HG02970 (cell line): Measurements from ENCODE around the gene PDCD1LG2.
"Not testable (repeated sequence)": the region's sequence is repeated elsewhere in the genome, so short reads cannot be mapped to it uniquely, and the experiment has no call there.

ENCODE experiments used
- ATAC-seq: cut with Tn5 transposase; IDR thresholded peaks from one replicate; pipeline ENCODE4 v1.9.1; 2021; ENCODE audit warnings: mild to moderate bottlenecking, moderate library complexity, moderate number of reproducible peaks; ENCODE audit not compliant: unreplicated experiment, low FRiP score

The PDCD1LG2 gene

DNA sequence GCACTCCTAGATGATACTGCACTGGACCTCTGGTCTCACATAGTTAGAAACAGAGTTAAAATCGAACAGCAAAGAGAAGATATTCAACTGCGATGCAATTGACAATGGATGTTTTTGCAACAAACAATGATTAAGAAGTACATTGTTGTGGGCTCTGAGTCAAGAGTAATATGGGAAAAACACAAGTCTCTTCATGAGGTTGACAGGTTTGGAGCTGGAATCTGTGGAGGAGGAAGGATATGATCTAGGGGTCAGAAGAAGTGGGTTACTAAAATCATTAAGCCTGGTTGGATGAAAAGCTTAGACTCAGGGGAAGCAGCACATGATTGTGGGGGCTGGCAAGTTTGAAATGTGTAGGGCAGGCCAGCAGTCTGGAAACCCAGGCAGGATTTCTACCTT lies 53.1 kb downstream of the PDCD1LG2 start:
- no peak for ATAC-seq

- no peak for ATAC-seq
These were observed 53.6 kb downstream of the PDCD1LG2 start for GRCh38 chr9:5563886-5564285.

DNA sequence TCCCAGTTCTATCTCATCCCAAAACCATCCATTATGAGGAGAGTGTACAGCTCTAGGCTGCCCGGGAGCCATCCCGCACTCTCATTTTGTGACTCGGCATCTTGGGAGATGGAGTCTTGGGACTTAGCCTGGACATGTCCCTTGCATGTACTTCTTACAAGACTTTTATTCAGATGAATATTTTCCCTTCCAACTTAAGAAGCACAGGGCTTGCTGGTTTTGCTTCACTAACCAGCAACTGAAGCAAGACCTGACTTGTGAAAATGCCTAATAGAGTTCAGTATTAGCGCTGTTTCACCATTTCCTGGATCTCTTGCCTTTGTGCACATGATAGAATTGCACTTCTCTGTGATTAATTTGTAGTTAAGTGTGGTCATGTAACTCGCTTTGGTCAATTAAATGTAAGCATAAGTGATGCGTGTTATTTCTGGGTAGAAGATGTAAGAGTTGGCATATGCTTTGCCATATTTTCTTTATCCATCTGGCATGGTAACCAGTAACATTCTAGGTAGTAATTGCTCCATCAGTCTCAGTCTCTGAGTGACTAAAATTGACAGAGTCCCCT lies 55.8 kb downstream of the PDCD1LG2 start:
- ATAC-seq, result no peak

DNA sequence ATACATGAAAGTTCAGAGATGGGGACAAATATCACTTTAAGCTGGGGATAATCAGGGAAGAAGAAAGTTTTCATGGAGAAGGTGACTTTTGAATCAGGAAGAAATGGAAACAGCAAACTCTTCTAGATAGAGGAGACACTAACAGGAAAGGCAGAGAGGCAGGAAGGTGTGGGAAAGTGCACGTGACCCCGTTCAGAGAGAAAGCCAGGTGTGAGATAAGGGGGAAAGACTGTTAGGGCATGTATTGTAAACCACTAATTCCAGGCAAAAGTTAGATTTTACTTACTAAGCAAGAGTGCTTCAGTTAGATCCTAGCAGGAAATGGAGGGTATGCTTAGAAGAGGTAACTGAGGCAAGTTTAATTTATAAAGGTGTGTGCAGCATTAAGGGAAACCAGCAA lies 58.5 kb downstream of the PDCD1LG2 start:
- no peak for ATAC-seq

DNA sequence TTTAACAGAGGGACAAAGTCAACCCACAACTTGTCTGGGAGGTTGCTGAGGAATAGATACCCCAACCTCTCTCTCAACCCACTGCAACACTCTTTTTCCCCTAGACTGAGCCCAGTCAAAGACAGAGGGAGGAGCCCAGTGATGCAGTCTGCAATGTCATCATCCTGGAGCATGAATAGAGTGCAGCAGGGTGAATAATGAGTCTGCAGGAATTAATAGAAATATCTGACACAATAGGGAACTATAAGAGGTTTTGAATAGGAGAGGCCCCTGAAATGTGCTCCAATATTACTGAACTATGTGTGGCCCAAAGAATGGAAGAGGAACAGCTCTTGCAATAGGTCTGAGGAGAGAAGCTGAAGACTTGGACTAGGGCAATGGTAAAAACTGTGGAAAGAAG lies 59.1 kb downstream of the PDCD1LG2 start:
- no peak for ATAC-seq

GRCh38 chr9:5569891-5570290 lies 59.6 kb downstream of the PDCD1LG2 start:
- ATAC-seq, result no peak

GRCh38 chr9:5571629-5572232 lies 61.4 kb downstream of the PDCD1LG2 start:
- no peak for ATAC-seq

GRCh38 chr9:5574097-5574496 lies 63.8 kb downstream of the PDCD1LG2 start:
- ATAC-seq, result no peak

GRCh38 chr9:5575000-5575399 lies 64.7 kb downstream of the PDCD1LG2 start:
- ATAC-seq, result no peak

GRCh38 chr9:5577225-5577624 lies 66.9 kb downstream of the PDCD1LG2 start:
- ATAC-seq, result no peak

DNA sequence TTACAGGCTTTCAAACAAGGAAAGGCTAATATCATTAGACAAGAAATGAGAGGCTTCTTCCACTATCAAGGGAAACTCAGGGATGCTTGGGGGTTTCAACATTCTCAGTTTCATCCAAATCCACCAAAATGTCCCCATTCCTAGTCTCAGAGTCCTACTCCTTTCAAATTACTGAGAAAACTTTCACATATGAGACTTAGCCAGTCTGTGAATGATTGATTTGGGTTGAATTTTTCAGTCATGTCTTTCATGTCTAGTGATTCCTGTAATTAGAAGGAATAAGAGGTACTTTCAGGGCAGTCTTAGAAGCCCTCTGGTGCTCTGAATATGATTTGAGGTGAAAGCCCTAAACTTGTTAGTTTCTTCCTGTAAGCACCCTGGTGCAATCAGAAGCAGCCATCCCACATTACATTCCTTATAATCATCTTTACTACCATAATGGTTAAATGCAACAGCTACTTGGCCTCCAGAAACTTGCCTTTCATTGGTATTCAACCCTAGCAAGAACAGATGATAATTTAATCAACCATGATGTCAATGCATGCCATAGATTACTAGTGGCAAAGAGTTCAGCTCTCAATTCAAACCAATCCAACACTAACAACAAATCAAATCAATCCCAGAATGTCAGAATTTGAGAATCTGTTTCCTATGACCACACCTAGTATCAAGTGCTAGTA lies 67.8 kb downstream of the PDCD1LG2 start:
- no peak for ATAC-seq

DNA sequence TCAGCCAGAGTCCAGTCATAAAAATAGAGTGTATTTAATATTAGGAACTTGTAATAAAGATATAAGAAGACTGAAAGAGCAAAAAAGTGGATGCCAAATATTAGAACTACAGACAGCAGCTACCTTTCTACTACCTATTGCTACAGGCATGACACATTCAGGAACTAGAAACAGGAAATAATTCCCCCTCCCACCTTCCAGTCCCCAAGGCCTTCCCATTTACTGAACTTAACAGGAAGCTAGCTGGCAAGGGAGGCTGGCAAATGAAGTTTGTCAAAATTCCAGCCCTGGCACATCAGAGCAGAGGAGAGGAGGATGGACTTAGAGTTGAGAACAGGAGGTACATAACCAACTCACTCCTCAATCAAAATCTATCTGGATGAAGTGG lies 68.4 kb downstream of the PDCD1LG2 start:
- ATAC-seq, result no peak

DNA sequence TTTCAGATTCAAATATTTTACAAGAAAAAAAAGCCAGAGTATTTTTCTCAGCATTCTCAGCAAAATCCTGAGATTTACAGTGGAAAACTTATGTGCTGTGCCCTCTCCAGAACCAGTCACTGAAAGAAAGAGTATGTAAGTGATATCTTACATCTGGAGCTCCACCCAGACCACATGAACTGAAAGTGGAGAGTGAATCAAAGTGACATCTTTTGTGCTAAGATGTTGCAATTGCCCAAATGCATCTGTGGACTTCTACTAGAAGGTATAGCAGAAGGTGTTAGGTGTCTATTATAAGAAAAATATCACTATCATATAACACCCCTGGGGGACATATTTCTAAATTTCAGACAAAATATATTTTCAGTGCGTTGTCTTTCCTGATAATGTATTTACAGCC lies 69.5 kb downstream of the PDCD1LG2 start:
- ATAC-seq, result no peak

GRCh38 chr9:5580650-5581049 lies 70.3 kb downstream of the PDCD1LG2 start:
- ATAC-seq, result no peak

DNA sequence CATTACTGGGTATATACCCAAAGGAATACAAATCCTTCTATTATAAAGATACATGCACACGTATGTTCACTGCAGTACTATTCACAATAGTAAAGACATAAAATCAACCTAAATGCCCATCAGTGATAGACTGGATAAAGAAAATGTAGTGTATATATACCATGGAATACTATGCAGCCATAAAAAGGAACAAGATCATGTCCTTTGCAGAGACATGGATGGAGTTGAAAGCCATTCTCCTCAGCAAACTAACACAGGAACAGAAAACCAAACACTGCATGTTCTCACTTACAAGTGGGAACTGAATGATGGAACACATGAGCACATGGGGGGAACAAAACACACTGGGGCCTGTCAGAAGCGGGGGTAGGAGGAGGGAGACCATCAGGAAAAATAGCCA lies 71.4 kb downstream of the PDCD1LG2 start:
- not testable (repeated sequence) for ATAC-seq

DNA sequence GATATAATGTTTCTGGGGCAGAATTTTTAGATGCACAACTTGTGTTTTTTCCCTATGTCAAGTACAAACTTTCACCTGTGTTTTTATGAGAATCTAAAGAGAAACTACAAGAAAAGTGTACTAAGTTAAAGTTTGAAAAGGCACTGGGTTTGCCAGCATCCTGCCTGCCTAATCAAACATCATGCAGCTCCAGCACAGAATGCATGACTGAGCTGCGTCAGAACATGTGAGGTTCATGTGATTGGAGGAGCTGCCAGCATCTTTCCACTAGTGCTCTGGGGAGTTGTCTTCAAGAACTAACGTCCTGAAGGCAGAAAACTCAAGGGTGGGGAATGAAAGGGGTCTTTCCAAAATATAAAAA lies 72.5 kb downstream of the PDCD1LG2 start:
- peak; percentile 58 for ATAC-seq

DNA sequence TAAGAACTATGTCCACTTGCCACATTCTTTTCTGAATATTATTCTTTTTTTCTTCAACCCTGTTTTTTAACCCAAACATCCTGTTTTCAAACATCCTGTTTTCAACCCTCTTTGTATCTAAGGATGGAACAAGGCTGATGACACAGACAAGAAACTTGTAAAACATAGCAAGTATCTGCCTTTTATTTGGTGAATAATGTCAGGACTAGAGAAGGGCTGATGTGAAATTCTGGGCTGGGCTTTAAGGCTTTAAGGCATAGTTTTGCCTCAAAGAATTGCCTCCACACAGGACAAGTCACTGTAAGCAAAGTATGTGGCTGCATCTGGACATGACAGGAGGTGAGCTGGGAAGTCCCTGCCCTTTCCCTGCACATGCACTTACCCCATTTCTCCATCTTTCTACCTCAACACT lies 76.1 kb downstream of the PDCD1LG2 start:
- ATAC-seq, result no peak

- ATAC-seq, result no peak
These were observed 76.7 kb downstream of the PDCD1LG2 start for GRCh38 chr9:5587024-5587423.

DNA sequence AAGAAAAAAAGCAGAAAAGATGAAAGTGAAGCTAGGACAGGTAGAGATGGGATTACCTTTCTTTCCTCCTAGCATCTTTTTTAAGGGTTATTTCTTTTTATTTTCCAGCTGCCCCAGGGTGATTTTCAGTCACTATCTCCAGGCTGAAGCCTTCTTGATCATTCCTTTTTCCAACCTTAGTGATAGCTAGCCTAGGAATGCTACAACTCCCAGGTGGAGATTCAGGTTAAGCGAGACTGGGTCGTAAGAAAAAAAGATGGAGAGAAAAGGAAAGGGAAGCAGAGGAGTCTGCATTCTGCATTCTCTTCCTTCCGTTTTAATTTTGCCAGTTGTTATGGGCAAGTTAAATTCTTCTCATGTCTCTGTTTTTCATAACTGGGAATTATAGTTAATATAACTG lies 81.9 kb downstream of the PDCD1LG2 start:
- ATAC-seq, result no peak

GRCh38 chr9:5592904-5593303 lies 82.6 kb downstream of the PDCD1LG2 start:
- ATAC-seq, result no peak

DNA sequence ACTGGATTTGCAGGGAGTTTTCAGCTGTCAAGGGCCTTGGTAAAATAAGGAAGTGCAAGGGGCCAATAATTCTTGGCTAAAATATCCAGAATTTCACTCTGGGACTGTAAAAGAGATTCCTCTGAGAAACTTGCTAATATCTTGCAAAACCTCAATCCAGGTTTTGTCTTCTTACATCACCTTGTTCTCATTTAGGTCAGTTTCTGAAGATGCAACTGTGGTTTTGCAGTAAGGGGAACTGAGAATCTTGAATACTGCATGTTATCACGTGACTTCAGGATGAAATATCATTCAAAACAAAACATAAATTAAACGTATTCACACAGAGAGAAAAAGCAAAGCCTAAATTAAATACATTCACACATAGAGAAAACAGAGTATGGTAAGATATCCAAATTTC lies 83.6 kb downstream of the PDCD1LG2 start:
- peak; percentile 52 for ATAC-seq

DNA sequence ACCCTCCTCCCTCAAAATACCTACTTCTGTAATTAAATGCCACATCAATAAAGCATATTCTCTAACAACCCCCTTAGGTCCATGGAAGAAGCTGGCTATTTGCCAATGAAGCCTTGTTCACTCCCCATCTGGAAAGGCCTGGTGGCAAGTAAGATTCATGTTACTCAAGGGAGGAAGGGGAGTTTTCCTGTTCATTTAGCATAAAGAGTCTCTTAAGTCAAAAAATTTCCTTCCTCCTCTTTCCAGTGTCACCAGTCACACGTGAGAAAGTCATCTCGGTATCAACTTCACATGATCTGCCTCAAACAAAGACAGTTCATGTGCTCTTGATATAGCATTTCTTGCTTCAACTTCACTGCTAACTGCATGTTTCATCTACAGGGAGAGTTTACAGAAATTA lies 85.8 kb downstream of the PDCD1LG2 start:
- ATAC-seq, result no peak
